ENCODE data around the gene GNAQ. TPM values are rescaled to one million over a fixed set of nuclear protein-coding genes. Genes with fewer than 3 reads are reported as not detected.

GNAQ gene
- polyA plus RNA-seq, 3 donors: 8.3 to 51.0 (median 9.6) TPM

DNA sequence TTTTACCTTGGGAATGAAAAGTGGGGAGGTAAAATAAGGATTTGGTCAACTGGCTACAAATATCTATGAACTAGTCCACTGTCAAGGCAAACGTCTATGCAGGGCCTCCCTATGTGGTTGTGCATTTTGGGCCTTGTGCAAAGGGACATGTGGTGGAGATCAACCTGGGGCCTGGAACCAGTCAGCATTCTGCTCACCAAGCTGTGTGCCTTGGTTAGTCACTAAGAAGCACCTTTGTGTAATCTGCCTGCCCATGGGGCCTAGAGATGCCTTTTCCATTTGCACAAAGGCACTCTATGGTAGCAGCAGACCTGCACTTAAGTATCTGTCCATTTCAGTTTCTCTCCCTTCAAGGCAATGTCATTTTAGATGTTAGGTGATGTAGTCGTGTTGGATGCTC, 184.0 kb downstream of the GNAQ start:
- no peak overlapping the region for H2AFZ ChIP-seq (ENCODE audit: insufficient read depth, low read depth, low read length, poor library complexity, severe bottlenecking)
- no peaks in the 10 kb centered on the region for H3K9me3 ChIP-seq (replicated peaks in 1 of 2; ENCODE audit: control insufficient read depth in 1 of 2, insufficient read depth in 1 of 2, low read length in 2 of 2)
- H3K27ac ChIP-seq (ENCODE audit: low read depth in 1 of 2, low read length in 2 of 2): peak overlapping the region in 1 of 2 donors; percentile 67
- peaks cover 0 to 29% of the 10 kb centered on the region in 2 donors for H3K36me3 ChIP-seq (replicated peaks in 1 of 2; ENCODE audit: control insufficient read depth in 1 of 2, insufficient read depth in 2 of 2, low read length in 2 of 2)
- Mint-ChIP-seq H3K4me3 (no peak overlapping the region), H3K4me1 (peaks cover 16% of the 10 kb centered on the region), H3K27me3 (ENCODE audit: low read depth in 3 of 3) (peaks cover 0 to 2% (median 0%) of the 10 kb centered on the region in 3 donors), H3K9me3 (no peaks in the 10 kb centered on the region), H3K27ac (peak overlapping the region in 4 of 7 donors; percentile 4 to 80 (median 63)), H3K36me3 (peaks cover 14 to 15% of the 10 kb centered on the region in 2 donors)
- peaks cover 100% of the 10 kb centered on the region for H4K20me1 ChIP-seq (ENCODE audit: insufficient read depth, low read length)
- H3K27me3 ChIP-seq (ENCODE audit: control insufficient read depth in 2 of 2, insufficient read depth in 2 of 2, low read length in 2 of 2): no peaks in the 10 kb centered on the region
- DNase-seq: no peak
- peaks cover 99% of the 10 kb centered on the region for H3K79me2 ChIP-seq (ENCODE audit: insufficient read depth, low read length)
- H3K4me3 ChIP-seq (replicated peaks in 1 of 3; ENCODE audit: low read depth in 2 of 3, low read length in 3 of 3): no peak overlapping the region
- intact Hi-C loops (cut with micrococcal nuclease): loop anchor here in 1 of 2 donors (10.0 kb wide), 1 partner anchor 177 kb away; no protein-coding TSS in a partner anchor
- no peak overlapping the region for H3K9ac ChIP-seq (ENCODE audit: insufficient read depth, low read length, poor library complexity, severe bottlenecking)
- TF ChIP-seq, protein P1, sequence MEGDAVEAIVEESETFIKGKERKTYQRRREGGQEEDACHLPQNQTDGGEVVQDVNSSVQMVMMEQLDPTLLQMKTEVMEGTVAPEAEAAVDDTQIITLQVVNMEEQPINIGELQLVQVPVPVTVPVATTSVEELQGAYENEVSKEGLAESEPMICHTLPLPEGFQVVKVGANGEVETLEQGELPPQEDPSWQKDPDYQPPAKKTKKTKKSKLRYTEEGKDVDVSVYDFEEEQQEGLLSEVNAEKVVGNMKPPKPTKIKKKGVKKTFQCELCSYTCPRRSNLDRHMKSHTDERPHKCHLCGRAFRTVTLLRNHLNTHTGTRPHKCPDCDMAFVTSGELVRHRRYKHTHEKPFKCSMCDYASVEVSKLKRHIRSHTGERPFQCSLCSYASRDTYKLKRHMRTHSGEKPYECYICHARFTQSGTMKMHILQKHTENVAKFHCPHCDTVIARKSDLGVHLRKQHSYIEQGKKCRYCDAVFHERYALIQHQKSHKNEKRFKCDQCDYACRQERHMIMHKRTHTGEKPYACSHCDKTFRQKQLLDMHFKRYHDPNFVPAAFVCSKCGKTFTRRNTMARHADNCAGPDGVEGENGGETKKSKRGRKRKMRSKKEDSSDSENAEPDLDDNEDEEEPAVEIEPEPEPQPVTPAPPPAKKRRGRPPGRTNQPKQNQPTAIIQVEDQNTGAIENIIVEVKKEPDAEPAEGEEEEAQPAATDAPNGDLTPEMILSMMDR (IDR thresholded peaks at IDR 0.05): no peak
- 17% methylated on average over 1 of the region's 2 CpGs for WGBS (ENCODE audit: insufficient coverage)
- peaks cover 44 to 75% of the 10 kb centered on the region in 2 donors for H3K4me1 ChIP-seq (ENCODE audit: control insufficient read depth in 1 of 2, insufficient read depth in 2 of 2, low read length in 2 of 2)
- no peak overlapping the region for H3K4me2 ChIP-seq (replicated peaks; ENCODE audit: extremely low read depth, low read length, poor library complexity, severe bottlenecking)

DNA sequence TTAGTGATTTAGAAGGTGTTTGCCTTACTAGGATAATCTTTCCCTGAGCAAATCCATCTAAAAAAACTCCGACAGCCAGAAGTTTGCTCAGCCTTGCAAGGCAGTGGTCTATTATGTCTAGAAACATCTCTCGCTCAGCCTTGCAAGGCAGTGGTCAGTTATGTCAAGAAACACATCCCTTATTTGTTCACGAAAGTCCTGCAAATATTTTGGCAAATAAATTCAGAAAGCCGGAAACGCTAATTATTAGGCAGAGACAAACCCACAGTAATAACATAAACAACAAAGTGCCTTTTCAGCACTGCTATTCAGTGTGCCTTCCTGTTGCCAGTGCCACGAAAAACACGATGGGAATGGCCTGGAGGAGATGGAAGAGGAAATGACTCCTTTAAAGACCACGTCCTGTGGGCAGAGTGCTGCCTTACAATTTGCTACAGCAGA, 184.5 kb downstream of the GNAQ start:
- Histone ChIP-seq H3K4me3 (replicated peaks in 1 of 3; ENCODE audit: low read depth in 2 of 3, low read length in 3 of 3) (no peak overlapping the region), H4K20me1 (ENCODE audit: insufficient read depth, low read length) (peaks cover 100% of the 10 kb centered on the region), H3K36me3 (replicated peaks in 1 of 2; ENCODE audit: control insufficient read depth in 1 of 2, insufficient read depth in 2 of 2, low read length in 2 of 2) (peaks cover 0 to 29% of the 10 kb centered on the region in 2 donors), H3K27ac (ENCODE audit: low read depth in 1 of 2, low read length in 2 of 2) (peak overlapping the region in 1 of 2 donors; percentile 67), H3K27me3 (ENCODE audit: control insufficient read depth in 2 of 2, insufficient read depth in 2 of 2, low read length in 2 of 2) (no peaks in the 10 kb centered on the region), H3K4me1 (ENCODE audit: control insufficient read depth in 1 of 2, insufficient read depth in 2 of 2, low read length in 2 of 2) (peaks cover 41 to 75% of the 10 kb centered on the region in 2 donors), H3K4me2 (replicated peaks; ENCODE audit: extremely low read depth, low read length, poor library complexity, severe bottlenecking) (no peak overlapping the region), H3K9ac (ENCODE audit: insufficient read depth, low read length, poor library complexity, severe bottlenecking) (no peak overlapping the region), H3K9me3 (replicated peaks in 1 of 2; ENCODE audit: control insufficient read depth in 1 of 2, insufficient read depth in 1 of 2, low read length in 2 of 2) (no peaks in the 10 kb centered on the region), H2AFZ (ENCODE audit: insufficient read depth, low read depth, low read length, poor library complexity, severe bottlenecking) (no peak overlapping the region), H3K79me2 (ENCODE audit: insufficient read depth, low read length) (peaks cover 97% of the 10 kb centered on the region)
- Mint-ChIP-seq H3K27ac (peak overlapping the region in 5 of 7 donors; percentile 59 to 80 (median 64)), H3K4me1 (peaks cover 22% of the 10 kb centered on the region), H3K27me3 (ENCODE audit: low read depth in 3 of 3) (peaks cover 0 to 2% (median 0%) of the 10 kb centered on the region in 3 donors), H3K36me3 (peaks cover 14 to 15% of the 10 kb centered on the region in 2 donors), H3K9me3 (no peaks in the 10 kb centered on the region), H3K4me3 (no peak overlapping the region)
- intact Hi-C loops (cut with micrococcal nuclease): loop anchor here in 1 of 2 donors (10.0 kb wide), 1 partner anchor 178 kb away; no protein-coding TSS in a partner anchor
- WGBS (ENCODE audit: insufficient coverage): 47% methylated on average over 4 of the region's 8 CpGs
- no peak for DNase-seq
- TF ChIP-seq, protein P1 (IDR thresholded peaks at IDR 0.05): no peak

Measured in CD14-positive monocyte (primary cell).